Measurements from ENCODE around the gene IFNA17.

The IFNA17 gene

GRCh38 chr9:21228122-21228521 is at the start of gene IFNA17:
Gene IFNA17 (minus strand): TSS chr9:21228222. CDS start chr9:21228173, 49 bp downstream.
- no peak for TF ChIP-seq GLIS3 (CRISPR knock-in tag; IDR thresholded peaks at IDR 0.05)
- TF ChIP-seq ZNF70 (CRISPR knock-in tag; IDR thresholded peaks at IDR 0.05): no peak
- TF ChIP-seq ZNF8 (CRISPR knock-in tag; IDR thresholded peaks at IDR 0.05): no peak
- TF ChIP-seq ZC3H10 (CRISPR knock-in tag; IDR thresholded peaks at IDR 0.05): no peak
- ATAC-seq: no peak

- TF ChIP-seq ZNF8 (CRISPR knock-in tag; IDR thresholded peaks at IDR 0.05): no peak
- TF ChIP-seq ISL1 (CRISPR knock-in tag; IDR thresholded peaks at IDR 0.05): no peak
- no peak for TF ChIP-seq PPARA (CRISPR knock-in tag; IDR thresholded peaks at IDR 0.05; ENCODE audit: borderline replicate concordance)
- TF ChIP-seq CREB5 (CRISPR knock-in tag; IDR thresholded peaks at IDR 0.05; ENCODE audit: low read depth): no peak
- no peak for TF ChIP-seq ZNF70 (CRISPR knock-in tag; IDR thresholded peaks at IDR 0.05)
- no peak for TF ChIP-seq OSR1 (CRISPR knock-in tag; IDR thresholded peaks at IDR 0.05)
- TF ChIP-seq ESRRG (CRISPR knock-in tag; IDR thresholded peaks at IDR 0.05): no peak
- TF ChIP-seq ZFP3 (CRISPR knock-in tag; IDR thresholded peaks at IDR 0.05): no peak
- TF ChIP-seq RARB (CRISPR knock-in tag; IDR thresholded peaks at IDR 0.05): no peak
- no peak for TF ChIP-seq CSDC2 (CRISPR knock-in tag; IDR thresholded peaks at IDR 0.05)
- no peak for TF ChIP-seq TSHZ2 (CRISPR knock-in tag; IDR thresholded peaks at IDR 0.05)
- no peak for TF ChIP-seq TCF4 (CRISPR knock-in tag; IDR thresholded peaks at IDR 0.05; ENCODE audit: borderline replicate concordance)
- no peak for TF ChIP-seq ARNTL (CRISPR knock-in tag; IDR thresholded peaks at IDR 0.05; ENCODE audit: borderline replicate concordance, low read depth)
- no peak for TF ChIP-seq ZC3H10 (CRISPR knock-in tag; IDR thresholded peaks at IDR 0.05)
- TF ChIP-seq ZNF565 (CRISPR knock-in tag; conservative IDR thresholded peaks at IDR 0.05; ENCODE audit: low read depth): no peak
- TF ChIP-seq TOX (CRISPR knock-in tag; IDR thresholded peaks at IDR 0.05; ENCODE audit: borderline replicate concordance): no peak
- TF ChIP-seq PATZ1 (CRISPR knock-in tag; IDR thresholded peaks at IDR 0.05; ENCODE audit: borderline replicate concordance): no peak
- no peak for ATAC-seq
Observed at GRCh38 chr9:21268347-21268657, 40.3 kb upstream of the IFNA17 start.

- TF ChIP-seq PATZ1 (CRISPR knock-in tag; IDR thresholded peaks at IDR 0.05; ENCODE audit: borderline replicate concordance) (no peak), POU6F1 (CRISPR knock-in tag; IDR thresholded peaks at IDR 0.05; ENCODE audit: borderline replicate concordance, low read depth) (no peak), BACH2 (CRISPR knock-in tag; IDR thresholded peaks at IDR 0.05; ENCODE audit: borderline replicate concordance) (no peak), SNAI2 (CRISPR knock-in tag; IDR thresholded peaks at IDR 0.05) (no peak), TCF4 (CRISPR knock-in tag; IDR thresholded peaks at IDR 0.05; ENCODE audit: borderline replicate concordance) (no peak), ISL1 (CRISPR knock-in tag; IDR thresholded peaks at IDR 0.05) (no peak), ZFP3 (CRISPR knock-in tag; IDR thresholded peaks at IDR 0.05) (no peak), CSRNP3 (CRISPR knock-in tag; IDR thresholded peaks at IDR 0.05) (no peak), ARNTL (CRISPR knock-in tag; IDR thresholded peaks at IDR 0.05; ENCODE audit: borderline replicate concordance, low read depth) (no peak), GLIS3 (CRISPR knock-in tag; IDR thresholded peaks at IDR 0.05) (no peak), ZC3H10 (CRISPR knock-in tag; IDR thresholded peaks at IDR 0.05) (no peak), ZNF70 (CRISPR knock-in tag; IDR thresholded peaks at IDR 0.05) (no peak), ESRRG (CRISPR knock-in tag; IDR thresholded peaks at IDR 0.05) (no peak), RARB (CRISPR knock-in tag; IDR thresholded peaks at IDR 0.05) (no peak), PPARA (CRISPR knock-in tag; IDR thresholded peaks at IDR 0.05; ENCODE audit: borderline replicate concordance) (no peak), ZFP30 (CRISPR knock-in tag; IDR thresholded peaks at IDR 0.05) (no peak), OSR1 (CRISPR knock-in tag; IDR thresholded peaks at IDR 0.05) (no peak)
- no peak for ATAC-seq
Observed at GRCh38 chr9:21267485-21268346, 39.7 kb upstream of the IFNA17 start.

Measured in SK-N-SH treated with all-trans-retinoic acid at 6 μM for 48 hours (cell line).